Measurements from ENCODE around the gene HHIPL1.

HHIPL1 gene

DNA sequence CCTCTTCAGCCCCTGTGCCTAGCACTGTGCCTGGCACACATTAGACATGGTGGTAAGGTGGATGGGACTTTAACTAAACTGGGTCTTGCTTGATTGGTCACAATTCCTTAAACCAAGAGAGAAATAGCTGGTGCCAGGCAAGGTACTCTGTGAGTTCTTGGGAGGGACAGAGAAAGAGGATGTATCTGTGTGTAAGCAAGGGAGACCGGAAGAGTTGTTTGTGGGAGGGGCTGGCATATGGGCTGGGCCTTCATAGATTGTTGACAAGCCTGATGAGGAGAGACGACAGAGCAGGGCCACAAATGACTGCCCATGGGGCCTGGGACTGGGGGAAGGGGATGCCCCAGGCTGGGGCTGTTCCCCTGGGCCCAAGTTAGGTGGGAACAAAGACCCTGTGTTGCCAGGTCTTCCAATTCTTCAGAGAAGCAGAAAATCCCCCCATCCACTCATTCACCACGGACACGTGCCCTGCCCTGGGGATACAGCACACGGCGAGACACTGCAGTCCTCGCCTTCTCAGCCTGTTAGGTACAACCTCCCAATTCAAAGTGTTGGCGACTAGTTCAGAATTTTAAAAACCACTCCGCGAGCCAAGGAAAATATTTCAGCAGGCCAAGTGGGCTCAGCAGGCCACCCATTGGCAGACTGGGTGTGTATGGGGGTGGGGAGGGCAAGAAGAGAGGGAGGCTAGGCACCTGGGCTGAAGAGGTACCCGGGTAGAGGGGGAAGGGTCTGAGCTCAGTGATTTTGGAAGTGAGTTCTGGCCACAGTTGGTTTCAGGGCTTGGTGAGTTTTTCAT, 27.8 kb downstream of the HHIPL1 start:
- H3K4me2 ChIP-seq (ENCODE audit: insufficient read depth, low read length), result no peak overlapping the region
- ATAC-seq (ENCODE audit: insufficient read depth, low read depth) (no peak), DNase-seq (no peak)
- H3K27me3 ChIP-seq (ENCODE audit: insufficient read depth, low read length, poor library complexity), result no peaks in the 10 kb centered on the region
- peaks cover under 1% of the 10 kb centered on the region for H3K9me3 ChIP-seq (ENCODE audit: insufficient read depth, low read length, severe bottlenecking)
- no peak for TF ChIP-seq EZH2 (IDR thresholded peaks at IDR 0.05; ENCODE audit: borderline replicate concordance, low read depth, low read length, severe bottlenecking)
- TF ChIP-seq, protein P1, sequence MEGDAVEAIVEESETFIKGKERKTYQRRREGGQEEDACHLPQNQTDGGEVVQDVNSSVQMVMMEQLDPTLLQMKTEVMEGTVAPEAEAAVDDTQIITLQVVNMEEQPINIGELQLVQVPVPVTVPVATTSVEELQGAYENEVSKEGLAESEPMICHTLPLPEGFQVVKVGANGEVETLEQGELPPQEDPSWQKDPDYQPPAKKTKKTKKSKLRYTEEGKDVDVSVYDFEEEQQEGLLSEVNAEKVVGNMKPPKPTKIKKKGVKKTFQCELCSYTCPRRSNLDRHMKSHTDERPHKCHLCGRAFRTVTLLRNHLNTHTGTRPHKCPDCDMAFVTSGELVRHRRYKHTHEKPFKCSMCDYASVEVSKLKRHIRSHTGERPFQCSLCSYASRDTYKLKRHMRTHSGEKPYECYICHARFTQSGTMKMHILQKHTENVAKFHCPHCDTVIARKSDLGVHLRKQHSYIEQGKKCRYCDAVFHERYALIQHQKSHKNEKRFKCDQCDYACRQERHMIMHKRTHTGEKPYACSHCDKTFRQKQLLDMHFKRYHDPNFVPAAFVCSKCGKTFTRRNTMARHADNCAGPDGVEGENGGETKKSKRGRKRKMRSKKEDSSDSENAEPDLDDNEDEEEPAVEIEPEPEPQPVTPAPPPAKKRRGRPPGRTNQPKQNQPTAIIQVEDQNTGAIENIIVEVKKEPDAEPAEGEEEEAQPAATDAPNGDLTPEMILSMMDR (IDR thresholded peaks at IDR 0.05; ENCODE audit: borderline replicate concordance, extremely low read depth, low read length, poor library complexity, severe bottlenecking), result no peak
- H3K36me3 ChIP-seq (ENCODE audit: insufficient read depth, low read length), result no peaks in the 10 kb centered on the region
- no peaks in the 10 kb centered on the region for H3K4me1 ChIP-seq (ENCODE audit: insufficient read depth, low read length)
- no peaks in the 10 kb centered on the region for H4K20me1 ChIP-seq (ENCODE audit: insufficient read depth, low read length)
- H3K9ac ChIP-seq (ENCODE audit: low read depth, low read length), result no peak overlapping the region
- no peak overlapping the region for H2AFZ ChIP-seq (ENCODE audit: low read depth, low read length)
- H3K27ac ChIP-seq (ENCODE audit: low read length), result no peak overlapping the region
- H3K79me2 ChIP-seq (ENCODE audit: insufficient read depth, low read length), result no peaks in the 10 kb centered on the region
- no peak overlapping the region for H3K4me3 ChIP-seq (ENCODE audit: low read depth in 1 of 2, low read length in 2 of 2)

DNA sequence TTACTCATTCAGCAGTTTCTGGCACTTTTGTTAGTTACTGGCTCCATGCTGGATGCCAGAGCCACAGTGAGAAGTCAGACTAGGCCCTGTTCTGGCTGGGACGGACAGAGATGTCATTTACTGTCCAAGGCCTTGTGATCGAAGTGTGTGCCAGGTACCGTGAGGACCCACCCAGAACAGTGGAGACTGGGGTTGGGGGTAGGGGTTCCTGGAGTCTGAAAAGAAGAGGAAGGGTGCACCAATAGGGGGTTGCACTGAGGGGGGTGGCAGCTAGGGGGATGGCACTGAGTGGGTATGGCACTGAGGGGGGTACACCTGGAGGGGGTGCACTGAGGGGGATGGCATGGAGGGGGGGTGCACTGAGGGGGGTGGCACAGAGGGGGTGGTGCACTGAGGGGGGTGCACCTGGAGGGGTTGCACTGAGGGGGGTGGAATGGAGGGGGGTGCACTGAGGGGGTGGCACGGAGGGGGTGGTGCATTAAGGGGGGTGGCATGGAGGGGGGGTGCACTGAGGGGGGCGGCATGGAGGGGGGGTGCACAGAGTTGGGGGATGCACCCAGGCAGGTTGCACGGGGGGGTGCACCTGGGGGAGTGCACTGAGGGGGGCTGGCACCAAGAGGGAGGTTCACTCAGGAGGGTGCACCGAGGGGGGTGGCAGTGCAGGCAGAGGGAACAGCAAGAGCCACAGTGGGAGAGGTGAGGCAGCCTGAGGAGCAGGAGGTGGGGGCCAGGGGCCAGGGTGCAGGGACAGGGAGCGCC, 28.6 kb downstream of the HHIPL1 start:
- Histone ChIP-seq H3K79me2 (ENCODE audit: insufficient read depth, low read length) (no peaks in the 10 kb centered on the region), H2AFZ (ENCODE audit: low read depth, low read length) (no peak overlapping the region), H3K4me3 (ENCODE audit: low read depth in 1 of 2, low read length in 2 of 2) (no peak overlapping the region), H3K36me3 (ENCODE audit: insufficient read depth, low read length) (no peaks in the 10 kb centered on the region), H3K27ac (ENCODE audit: low read length) (no peak overlapping the region), H4K20me1 (ENCODE audit: insufficient read depth, low read length) (no peaks in the 10 kb centered on the region), H3K9me3 (ENCODE audit: insufficient read depth, low read length, severe bottlenecking) (peaks cover 7% of the 10 kb centered on the region), H3K9ac (ENCODE audit: low read depth, low read length) (no peak overlapping the region), H3K27me3 (ENCODE audit: insufficient read depth, low read length, poor library complexity) (no peaks in the 10 kb centered on the region), H3K4me2 (ENCODE audit: insufficient read depth, low read length) (no peak overlapping the region), H3K4me1 (ENCODE audit: insufficient read depth, low read length) (no peaks in the 10 kb centered on the region)
- ATAC-seq (ENCODE audit: insufficient read depth, low read depth), result no peak
- TF ChIP-seq, protein P1 (IDR thresholded peaks at IDR 0.05; ENCODE audit: borderline replicate concordance, extremely low read depth, low read length, poor library complexity, severe bottlenecking), result no peak
- no peak for TF ChIP-seq EZH2 (IDR thresholded peaks at IDR 0.05; ENCODE audit: borderline replicate concordance, low read depth, low read length, severe bottlenecking)
- no peak for DNase-seq

DNA sequence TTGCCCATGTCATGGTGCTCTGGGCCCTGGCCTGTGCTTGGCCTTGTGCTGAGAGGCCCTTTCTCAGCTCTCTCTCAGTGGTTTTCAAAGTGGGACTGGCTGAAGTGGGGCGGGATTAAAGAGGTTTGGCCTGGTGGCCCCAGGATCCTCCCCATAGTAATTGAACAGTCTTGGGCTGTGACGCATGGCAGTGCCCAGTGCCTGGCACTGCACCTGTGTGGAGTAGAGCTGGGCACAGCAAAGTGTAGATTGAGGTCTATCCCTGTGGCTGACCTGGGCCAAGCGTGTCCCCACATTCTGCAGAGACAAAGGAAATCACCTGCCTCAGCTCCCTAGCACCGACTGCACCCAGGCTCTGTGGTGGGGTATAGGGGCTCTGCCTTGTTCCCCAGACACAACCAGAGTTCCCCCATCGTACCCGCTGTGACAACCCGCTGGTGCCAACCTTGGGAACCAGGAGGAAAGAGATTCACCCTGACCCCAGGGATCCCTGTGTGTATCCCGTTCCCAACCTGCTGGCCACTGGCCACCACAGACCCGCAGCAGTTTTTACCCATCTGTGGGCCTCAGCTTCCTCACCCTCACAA, 29.2 kb downstream of the HHIPL1 start:
- no peaks in the 10 kb centered on the region for H3K36me3 ChIP-seq (ENCODE audit: insufficient read depth, low read length)
- ATAC-seq (ENCODE audit: insufficient read depth, low read depth) (no peak), DNase-seq (no peak)
- H3K79me2 ChIP-seq (ENCODE audit: insufficient read depth, low read length), result no peaks in the 10 kb centered on the region
- H4K20me1 ChIP-seq (ENCODE audit: insufficient read depth, low read length), result no peaks in the 10 kb centered on the region
- H3K4me1 ChIP-seq (ENCODE audit: insufficient read depth, low read length), result no peaks in the 10 kb centered on the region
- H3K4me2 ChIP-seq (ENCODE audit: insufficient read depth, low read length), result no peak overlapping the region
- H3K27ac ChIP-seq (ENCODE audit: low read length), result no peak overlapping the region
- no peak overlapping the region for H3K4me3 ChIP-seq (ENCODE audit: low read depth in 1 of 2, low read length in 2 of 2)
- no peak overlapping the region for H3K9ac ChIP-seq (ENCODE audit: low read depth, low read length)
- H2AFZ ChIP-seq (ENCODE audit: low read depth, low read length), result no peak overlapping the region
- H3K9me3 ChIP-seq (ENCODE audit: insufficient read depth, low read length, severe bottlenecking), result peaks cover 7% of the 10 kb centered on the region
- TF ChIP-seq, protein P1 (IDR thresholded peaks at IDR 0.05; ENCODE audit: borderline replicate concordance, extremely low read depth, low read length, poor library complexity, severe bottlenecking), result no peak
- no peak for TF ChIP-seq EZH2 (IDR thresholded peaks at IDR 0.05; ENCODE audit: borderline replicate concordance, low read depth, low read length, severe bottlenecking)
- no peaks in the 10 kb centered on the region for H3K27me3 ChIP-seq (ENCODE audit: insufficient read depth, low read length, poor library complexity)
